Heart left ventricle (tissue), 16 donors: ENCODE results near the gene POU2AF1. TPM values are rescaled to one million over a fixed set of nuclear protein-coding genes. Genes with fewer than 3 reads are reported as not detected.
A peak's percentile ranks its signal among the peaks of the same experiment; 100 is the strongest.

ENCODE experiments used
- ATAC-seq, 4 donors: fragments of 200-7000 bp; cut with Tn5 transposase; one replicate each; pipeline ENCODE4 v1.9.1; 2020 to 2022; ENCODE audit warnings: moderate library complexity in 4 of 4, mild to moderate bottlenecking in 3 of 4, moderate number of reproducible peaks in 1 of 4
- DNase-seq, 5 donors: peaks; one replicate each; pipeline ENCODE4 v3.0.0-alpha.2; 2020
- H3K27ac ChIP-seq, 12 donors: fragments of 200-600 bp; sonication (generic) in 4 of 12; one replicate each; pipeline versions ENCODE4 v1.5.0 to v1.8.0; 2016 to 2022; ENCODE audit warnings: mild to moderate bottlenecking in 2 of 12
- H3K27me3 ChIP-seq, 9 donors: fragments of 200-600 bp; sonication (generic) in 2 of 9; one replicate each; pipeline versions ENCODE4 v1.5.1 to v1.8.0; 2016 to 2022; ENCODE audit warnings: mild to moderate bottlenecking in 3 of 9
- H3K36me3 ChIP-seq, 9 donors: fragments of 200-600 bp; sonication (generic) in 2 of 9; one replicate each; pipeline versions ENCODE4 v1.5.0 to v1.8.0; 2018 to 2022; ENCODE audit warnings: mild to moderate bottlenecking in 2 of 9
- H3K4me1 ChIP-seq, 12 donors: fragments of 200-600 bp; sonication (generic) in 4 of 12; one replicate each; pipeline versions ENCODE4 v1.5.0 to v1.8.0; 2016 to 2022; ENCODE audit warnings: mild to moderate bottlenecking in 3 of 12
- H3K4me3 ChIP-seq, 12 donors: fragments of 200-600 bp; sonication (generic) in 4 of 12; one replicate each; pipeline versions ENCODE4 v1.5.0 to v1.8.0; 2017 to 2022; ENCODE audit warnings: mild to moderate bottlenecking in 9 of 12, moderate library complexity in 4 of 12
- H3K9me3 ChIP-seq, 12 donors: fragments of 200-600 bp; sonication (generic) in 4 of 12; one replicate each; pipeline versions ENCODE4 v1.5.0 to v1.8.0; 2016 to 2022; ENCODE audit warnings: mild to moderate bottlenecking in 1 of 12
- POLR2A ChIP-seq, 2 donors: fragments of 450-650 bp; IDR thresholded peaks; one replicate each; pipeline ENCODE4 v1.6.1; 2017; ENCODE audit warnings: antibody characterized with exemption in 2 of 2, mild to moderate bottlenecking in 2 of 2, moderate library complexity in 2 of 2
- WGBS, 4 donors: extraction: QIAGEN DNeasy Blood & Tissue Kit in 2 of 4; methylation state at CpG; one replicate each; pipeline versions ENCODE4 v1.1.5 to v1.1.7; 2013 to 2018; 5-methylcytosine and 5-hydroxymethylcytosine counted together
- intact Hi-C, 10 donors: fragments of 100-400 bp; cut with DNase I; formaldehyde crosslinking; loops; one replicate each; pipeline versions ENCODE4 v1.11.1 to v1.14.2; 2022
- polyA plus RNA-seq, 2 donors: library from polyadenylated mRNA; stranded (reverse); fragments of 200-250 nt; gene quantifications; one replicate each; pipeline ENCODE4 v1.2.3, GENCODE V29; 2013
- total RNA-seq, 9 donors: library from RNA; depleted of rRNA in 2 of 9; stranded (reverse); fragments of >200 nt in 2 of 9; fragmentation: NEBNext Ultra II Directional in 3 of 9; extraction: Animal tissue kit (Norgen Biotek cat#: 25700) in 3 of 9; gene quantifications; one replicate each; pipeline versions ENCODE4 v1.1.0 to v1.2.4, GENCODE V29; 2016 to 2023
- TF ChIP-seq, protein P1 (sequence below), 12 donors: fragments of 200-600 bp; sonication (generic) in 4 of 12; IDR thresholded peaks; one replicate each; pipeline versions ENCODE4 v1.5.0 to v1.8.0; 2018 to 2022; ENCODE audit warnings: antibody characterized with exemption in 12 of 12, mild to moderate bottlenecking in 5 of 12
- donor health status: ischemic (EF 13 %, LVEDD 7.1; RV severe dilation, severe dysfunction).
- donor health status: healthy with polysubstance abuse.
- donor health status: DM: no; HTN: yes; CAD: no.
- donor health status: DM: no; HTN: no; CAD: no.
- donor health status: ischemic (EF 25% LVEDD 6.9; RV normal size, moderate dysfunction).
- donor health status: ischemic (EF 25% LVEDD 5.7; RV mildly dilated, moderate dysfunction).
- donor health status: healthy.
- donor health status: DM: yes; HTN: yes; CAD: no.
- donor health status: ischemic (EF 35%, LVEDD 5.7; RV mildly dilated, moderate dysfunction).
- donor health status: nonischemic (EF 11% LVEDD 7.7; RV severe dilation, severe dysfunction).
- donor health status: DM: yes; HTN: yes; CAD: no.
- donor health status: PGD.
- donor health status: ischemic (EF 29% LVEDD 5.4; RV normal size, mild dysfunction).
- donor health status: nonischemic (EF 23%, LVEDD 6.1; RV moderate dilation, normal function).

POU2AF1 gene
- total and polyA plus RNA-seq, 11 donors, result 0.07 to 1.3 (median 0.24) TPM; not detected in 7

DNA sequence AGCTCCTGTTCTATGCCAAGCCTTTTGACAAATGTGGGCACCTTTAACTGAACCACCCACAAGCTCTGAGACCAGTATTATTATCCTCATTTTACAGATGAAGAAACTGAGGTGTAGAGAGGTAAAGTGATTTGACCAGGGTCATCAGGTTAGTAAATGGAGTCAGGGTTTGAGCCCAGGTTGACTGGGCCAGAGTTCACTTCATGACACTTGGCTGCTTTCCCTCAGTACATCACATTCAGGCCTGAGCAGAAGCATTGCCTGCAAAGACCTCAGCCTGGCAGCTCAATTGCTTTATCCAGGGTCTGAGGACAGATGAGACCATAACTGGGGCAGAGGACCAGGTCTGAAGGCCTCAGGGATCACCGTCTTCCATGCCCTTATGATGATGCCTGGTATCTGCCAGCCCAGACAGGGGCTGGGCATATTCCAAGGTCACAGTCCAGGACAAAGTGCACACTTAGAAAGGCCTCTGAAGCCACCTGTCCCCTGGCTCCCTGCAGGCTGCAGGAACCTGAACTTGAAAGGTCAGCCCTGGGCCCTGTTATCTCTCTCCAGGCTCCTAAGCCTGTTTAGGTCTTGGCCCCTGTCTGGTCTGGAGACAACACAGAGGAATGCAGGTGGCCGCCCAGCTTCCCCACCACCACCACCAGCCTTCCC, 48.7 kb downstream of the POU2AF1 start:
- no peaks in the 10 kb centered on the region for H3K27me3 ChIP-seq
- ATAC-seq (no peak), DNase-seq (no peak)
- peaks cover 0 to 34% (median 0%) of the 10 kb centered on the region in 12 donors for H3K4me1 ChIP-seq
- intact Hi-C loops, result no loop called here
- TF ChIP-seq, protein P1, sequence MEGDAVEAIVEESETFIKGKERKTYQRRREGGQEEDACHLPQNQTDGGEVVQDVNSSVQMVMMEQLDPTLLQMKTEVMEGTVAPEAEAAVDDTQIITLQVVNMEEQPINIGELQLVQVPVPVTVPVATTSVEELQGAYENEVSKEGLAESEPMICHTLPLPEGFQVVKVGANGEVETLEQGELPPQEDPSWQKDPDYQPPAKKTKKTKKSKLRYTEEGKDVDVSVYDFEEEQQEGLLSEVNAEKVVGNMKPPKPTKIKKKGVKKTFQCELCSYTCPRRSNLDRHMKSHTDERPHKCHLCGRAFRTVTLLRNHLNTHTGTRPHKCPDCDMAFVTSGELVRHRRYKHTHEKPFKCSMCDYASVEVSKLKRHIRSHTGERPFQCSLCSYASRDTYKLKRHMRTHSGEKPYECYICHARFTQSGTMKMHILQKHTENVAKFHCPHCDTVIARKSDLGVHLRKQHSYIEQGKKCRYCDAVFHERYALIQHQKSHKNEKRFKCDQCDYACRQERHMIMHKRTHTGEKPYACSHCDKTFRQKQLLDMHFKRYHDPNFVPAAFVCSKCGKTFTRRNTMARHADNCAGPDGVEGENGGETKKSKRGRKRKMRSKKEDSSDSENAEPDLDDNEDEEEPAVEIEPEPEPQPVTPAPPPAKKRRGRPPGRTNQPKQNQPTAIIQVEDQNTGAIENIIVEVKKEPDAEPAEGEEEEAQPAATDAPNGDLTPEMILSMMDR (IDR thresholded peaks at IDR 0.05), result no peak
- TF ChIP-seq POLR2A (IDR thresholded peaks at IDR 0.05), result no peak
- H3K9me3 ChIP-seq, result no peaks in the 10 kb centered on the region
- no peaks in the 10 kb centered on the region for H3K36me3 ChIP-seq
- WGBS, 4 donors, result 82 to 94% (median 84%) methylated on average over 2 of the region's 2 CpGs
- peak overlapping the region in 1 of 12 donors; percentile 53 for H3K27ac ChIP-seq
- H3K4me3 ChIP-seq, result no peak overlapping the region

DNA sequence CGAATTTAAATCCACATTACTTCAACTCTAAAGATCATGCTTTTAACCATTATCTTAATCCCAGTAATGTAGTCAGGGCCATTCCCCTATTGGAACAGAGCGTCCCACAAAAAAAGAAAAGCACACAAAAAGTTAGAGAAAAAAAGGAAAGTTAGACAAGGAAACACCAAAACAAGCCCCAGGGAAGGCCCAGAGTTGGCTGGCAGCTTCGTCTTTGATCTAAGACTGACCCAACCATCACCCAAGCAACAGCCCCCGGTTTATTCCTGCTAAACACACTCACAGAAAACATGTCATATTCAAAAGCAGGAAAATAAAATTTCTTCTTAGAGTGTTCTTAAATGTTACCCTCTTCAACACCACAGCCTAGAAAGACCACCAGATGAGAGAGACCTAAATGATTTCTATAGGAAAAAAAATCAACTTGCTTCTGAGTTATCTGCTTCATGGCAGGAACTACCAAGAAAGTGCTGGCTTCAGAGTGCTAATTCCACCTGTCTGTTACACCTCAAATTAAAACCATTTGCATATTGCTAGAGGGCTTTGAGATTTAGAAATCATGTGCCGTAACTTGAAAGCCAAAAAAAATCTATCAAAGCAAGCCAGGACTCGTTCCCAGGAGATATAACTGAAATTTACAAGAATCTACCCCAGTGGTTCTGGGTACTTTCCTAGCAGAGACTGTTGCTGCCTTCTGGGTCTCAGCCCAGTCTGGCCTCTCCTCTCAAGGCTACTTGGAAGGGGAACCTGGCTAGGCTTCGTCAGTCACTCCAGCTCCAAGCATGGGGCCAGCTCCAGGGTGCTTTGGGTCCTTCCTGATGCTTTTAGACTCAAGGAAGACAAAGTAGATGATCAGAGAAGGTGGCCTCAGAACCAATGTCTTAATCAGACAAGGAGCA, 49.5 kb downstream of the POU2AF1 start:
- intact Hi-C loops, result no loop called here
- ATAC-seq, result peak in 3 of 4 donors; percentile 15 to 36 (median 33)
- H3K4me1 ChIP-seq, result peaks cover 0 to 33% (median 0%) of the 10 kb centered on the region in 12 donors
- no peaks in the 10 kb centered on the region for H3K36me3 ChIP-seq
- H3K27ac ChIP-seq, result peak overlapping the region in 1 of 12 donors; percentile 53
- TF ChIP-seq, protein P1 (IDR thresholded peaks at IDR 0.05), result no peak
- no peak for TF ChIP-seq POLR2A (IDR thresholded peaks at IDR 0.05)
- peak in 2 of 5 donors; percentile 21 to 69 for DNase-seq
- H3K4me3 ChIP-seq, result no peak overlapping the region
- WGBS, 4 donors, result 74 to 80% (median 77%) methylated on average over 7 of the region's 7 CpGs
- no peaks in the 10 kb centered on the region for H3K9me3 ChIP-seq
- no peaks in the 10 kb centered on the region for H3K27me3 ChIP-seq

DNA sequence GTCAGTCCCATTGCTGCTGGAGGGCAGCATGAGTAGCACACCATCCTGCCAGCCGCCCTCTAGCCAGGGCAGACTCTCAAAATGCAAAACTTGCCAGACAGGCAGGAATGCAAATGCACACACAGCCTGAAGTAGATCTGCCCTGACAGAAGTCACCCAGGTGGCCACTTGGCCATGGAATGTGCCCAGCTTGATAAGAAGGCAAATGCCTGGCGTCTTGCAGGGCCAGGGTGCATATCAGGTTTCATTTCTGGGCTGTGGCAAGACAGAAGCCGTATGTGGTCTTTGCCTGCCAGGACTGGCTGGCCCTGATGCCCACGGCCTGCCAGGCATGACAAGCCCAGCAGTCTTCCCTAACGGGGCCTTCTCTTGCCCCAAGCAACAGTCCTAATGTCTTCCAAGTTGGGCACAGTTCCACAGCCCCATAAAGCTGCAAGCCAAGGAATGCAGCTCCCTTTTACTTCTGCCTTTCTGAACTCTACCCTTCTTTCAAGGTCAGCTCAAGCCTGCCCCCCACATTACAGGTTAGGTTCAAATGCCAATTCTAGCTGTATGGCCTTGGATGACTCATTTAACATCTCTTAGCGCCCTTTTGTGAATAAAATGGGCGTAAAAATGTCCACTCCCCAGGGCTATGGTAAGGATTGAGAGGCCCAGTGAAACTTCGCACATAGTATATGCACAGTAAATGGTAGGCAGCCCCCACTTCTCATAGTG, 51.0 kb downstream of the POU2AF1 start:
- WGBS, 4 donors, result 56 to 72% (median 62%) methylated on average over 7 to 8 of the region's 8 CpGs
- peak; percentile 59 to 85 (median 82) for ATAC-seq
- DNase-seq, result peak; percentile 25 to 76 (median 49)
- TF ChIP-seq POLR2A (IDR thresholded peaks at IDR 0.05), result no peak
- TF ChIP-seq, protein P1 (IDR thresholded peaks at IDR 0.05), result no peak
- Histone ChIP-seq H3K4me3 (no peak overlapping the region), H3K27me3 (no peaks in the 10 kb centered on the region), H3K27ac (peak overlapping the region in 5 of 12 donors; percentile 3 to 45 (median 20)), H3K36me3 (no peaks in the 10 kb centered on the region), H3K9me3 (no peaks in the 10 kb centered on the region), H3K4me1 (peaks cover 0 to 38% (median 0%) of the 10 kb centered on the region in 12 donors)
- intact Hi-C loops, result no loop called here
